K562 (cell line): ENCODE results near the gene MYOM1. TPM values are rescaled to one million over a fixed set of nuclear protein-coding genes. Genes with fewer than 3 reads are reported as not detected.
A peak's percentile ranks its signal among the peaks of the same experiment; 100 is the strongest.

Source experiments
- AFF4 ChIP-seq: sonication (generic); formaldehyde crosslinking; IDR thresholded peaks from 2 replicates; pipeline ENCODE4 v1.8.0; 2023; ENCODE audit warnings: mild to moderate bottlenecking, missing genetic modification reagents
- BCL6 ChIP-seq: fragments of 250-450 bp; sonication (Bioruptor Pico); IDR thresholded peaks from 2 replicates; pipeline ENCODE4 v1.4.0; 2020
- CHD2 ChIP-seq: IDR thresholded peaks from 2 replicates; pipeline ENCODE4 v1.6.1; 2011; ENCODE audit warnings: low read depth, low read length
- DIDO1 ChIP-seq: fragments of 450-650 bp; IDR thresholded peaks from 2 replicates; pipeline ENCODE4 v1.6.1; 2016; ENCODE audit warnings: low read depth, missing biosample characterization, missing genetic modification characterization
- GATAD2A ChIP-seq: fragments of 450-650 bp; IDR thresholded peaks from 2 replicates; pipeline ENCODE4 v1.6.1; 2017
- HES1 ChIP-seq: fragments of 450-650 bp; IDR thresholded peaks from 2 replicates; pipeline ENCODE4 v1.6.1; 2016; ENCODE audit warnings: low read depth, mild to moderate bottlenecking, moderate library complexity
- MEF2A ChIP-seq: IDR thresholded peaks from 2 replicates; pipeline ENCODE4 v1.6.1; 2011; ENCODE audit warnings: low read depth, mild to moderate bottlenecking, low read length, moderate library complexity; ENCODE audit not compliant: control insufficient read depth
- PCBP1 ChIP-seq: fragments of 200-400 bp; formaldehyde crosslinking; IDR thresholded peaks from 2 replicates; pipeline ENCODE4 v1.6.1; 2018; ENCODE audit warnings: mild to moderate bottlenecking, low read depth, low read length; ENCODE audit not compliant: poor library complexity, severe bottlenecking
- POLR2G ChIP-seq: fragments of 200-400 bp; formaldehyde crosslinking; IDR thresholded peaks from 2 replicates; pipeline ENCODE4 v1.6.1; 2017; ENCODE audit warnings: low read depth, mild to moderate bottlenecking, antibody characterized with exemption, low read length, moderate library complexity
- RBM17 ChIP-seq: fragments of 200-400 bp; formaldehyde crosslinking; IDR thresholded peaks from 2 replicates; pipeline ENCODE4 v1.6.1; 2017; ENCODE audit warnings: low read depth, mild to moderate bottlenecking, low read length, borderline replicate concordance
- RBM22 ChIP-seq: fragments of 200-400 bp; formaldehyde crosslinking; IDR thresholded peaks from 2 replicates; pipeline ENCODE4 v1.6.1; 2018; ENCODE audit warnings: low read length, low read depth; ENCODE audit not compliant: poor library complexity, severe bottlenecking
- SRF ChIP-seq, 2 experiments: fragments of 250-450, 450-650 bp in 1 of 2; sonication (Bioruptor Pico) in 1 of 2; sonication (generic) in 1 of 2; formaldehyde crosslinking; IDR thresholded peaks; 2 replicates each; pipeline versions ENCODE4 v1.5.0 to v1.5.1; 2020 to 2022; ENCODE audit warnings: mild to moderate bottlenecking in 1 of 2, missing genetic modification reagents in 1 of 2
- TCF7 ChIP-seq: sonication (generic); IDR thresholded peaks from 2 replicates; pipeline ENCODE4 v1.6.1; 2016; ENCODE audit warnings: antibody characterized with exemption, borderline replicate concordance
- ZBTB49 ChIP-seq: sonication (generic); formaldehyde crosslinking; IDR thresholded peaks from 2 replicates; pipeline ENCODE4 v1.8.0; 2022; ENCODE audit warnings: missing genetic modification reagents, mild to moderate bottlenecking, borderline replicate concordance
- ZEB2 ChIP-seq: fragments of 450-650 bp; IDR thresholded peaks from 2 replicates; pipeline ENCODE4 v1.6.1; 2016
- ZFPM2 ChIP-seq: fragments of 250-450 bp; sonication (Bioruptor Pico); IDR thresholded peaks from 2 replicates; pipeline ENCODE4 v1.5.1; 2022; ENCODE audit warnings: mild to moderate bottlenecking
- ZNF140 ChIP-seq: fragments of 250-450 bp; sonication (Bioruptor Pico); IDR thresholded peaks from 2 replicates; pipeline ENCODE4 v1.8.0; 2021; ENCODE audit warnings: moderate library complexity, mild to moderate bottlenecking, inconsistent platforms
- ZNF444 ChIP-seq: fragments of 250-450 bp; sonication (Bioruptor Pico); IDR thresholded peaks from 2 replicates; pipeline ENCODE4 v1.4.0; 2020; ENCODE audit warnings: mild to moderate bottlenecking, moderate library complexity
- ZNF449 ChIP-seq: fragments of 250-450 bp; sonication (Bioruptor Pico); IDR thresholded peaks from 2 replicates; pipeline ENCODE4 v1.8.0; 2022; ENCODE audit warnings: moderate library complexity, mild to moderate bottlenecking, inconsistent platforms
- ZNF668 ChIP-seq: fragments of 250-450 bp; sonication (Bioruptor Pico); IDR thresholded peaks from 2 replicates; pipeline ENCODE4 v1.8.0; 2022; ENCODE audit warnings: mild to moderate bottlenecking, inconsistent platforms
- polyA plus RNA-seq, 8 experiments: library from polyadenylated mRNA; depleted of rRNA in 4 of 8; stranded (reverse) in 5 of 8; unstranded in 3 of 8; fragments of >200 nt; fragmentation: Nextera tagmentation in 2 of 8; fragmentation: Illumina TruSeq in 1 of 8; extraction: Ambion mirVana in 2 of 8; extraction: Trizol in 1 of 8; gene quantifications; 2 replicates each; pipeline versions ENCODE4 v1.2.1 to v1.2.3, GENCODE V29; 2011 to 2014; ENCODE audit warnings: inconsistent platforms in 1 of 8, missing spikeins in 1 of 8
- total RNA-seq, 7 experiments: library from RNA; depleted of rRNA in 6 of 7; stranded (reverse); fragments of >200 nt in 6 of 7; fragmentation: Illumina TruSeq in 2 of 7; extraction: Trizol in 2 of 7; gene quantifications; 2 replicates each; pipeline versions ENCODE4 v1.2.1 to v1.2.3, GENCODE V29; 2011 to 2021; ENCODE audit warnings: low replicate concordance in 1 of 7

The MYOM1 gene
- total and polyA plus RNA-seq, 9 of the 15 experiments (the other 6 are each of a cell fraction or from before 2014, with no cell fraction given): 0.01 to 0.62 (median 0.25) TPM

GRCh38 chr18:3248062-3248657 lies 28.4 kb upstream of the MYOM1 start (continued):
- TF ChIP-seq ZNF449 (CRISPR knock-in tag) (0 out of 2 replicates have a peak, but pooled peaks have one; percentile 19), DIDO1 (tag) (no peak), HES1 (no peak), POLR2G (peak; percentile 79), ZBTB49 (peak; percentile 78; the same call in 1 of the 2 replicates), SRF (CRISPR knock-in tag; IDR thresholded peaks at IDR 0.05) (0 out of 4 replicates have a peak, but pooled peaks of 1 of the 2 experiments have one; percentile 29), RBM17 (no peak), ZNF668 (CRISPR knock-in tag) (no peak), BCL6 (CRISPR knock-in tag) (no peak), ZEB2 (peak; percentile 10), AFF4 (peak; percentile 20; the same call in 1 of the 2 replicates), ZNF140 (CRISPR knock-in tag) (0 out of 2 replicates have a peak, but pooled peaks have one; percentile 52), MEF2A (0 out of 2 replicates have a peak, but pooled peaks have one; percentile 27), GATAD2A (no peak), RBM22 (peak; percentile 4), ZFPM2 (CRISPR knock-in tag) (no peak), PCBP1 (no peak), TCF7 (peak; percentile 44; the same call in 1 of the 2 replicates), CHD2 (no peak), ZNF444 (CRISPR knock-in tag) (0 out of 2 replicates have a peak, but pooled peaks have one; percentile 11)
